HT1080 (cell line): ENCODE results near the gene APOC3. TPM values are rescaled to one million over a fixed set of nuclear protein-coding genes. Genes with fewer than 3 reads are reported as not detected.
"Not testable (repeated sequence)": the region's sequence is repeated elsewhere in the genome, so short reads cannot be mapped to it uniquely, and the experiment has no call there.

Experiments used
- DNase-seq: peaks from one replicate; pipeline ENCODE4 v3.0.0-alpha.2; 2015; ENCODE audit warnings: low read depth
- polyA plus RNA-seq, 2 experiments: library from polyadenylated mRNA; depleted of rRNA; stranded (reverse); fragments of >200 nt; gene quantifications; 2 replicates each; pipeline ENCODE4 v1.2.3, GENCODE V29; 2015
- total RNA-seq: library from RNA; depleted of rRNA; stranded (reverse); fragments of >200 nt; shearing (Covaris generic); gene quantifications from 2 replicates; pipeline ENCODE4 v1.2.3, GENCODE V29; 2014; rRNA removed

Gene APOC3
- total RNA-seq = not detected in 2 replicates
- not detected in 2 replicates for polyA plus RNA-seq (2015; cell fraction: cytosol; rRNA removed)
- polyA plus RNA-seq (2015; cell fraction: nucleus; rRNA removed) = not detected in 2 replicates

DNA sequence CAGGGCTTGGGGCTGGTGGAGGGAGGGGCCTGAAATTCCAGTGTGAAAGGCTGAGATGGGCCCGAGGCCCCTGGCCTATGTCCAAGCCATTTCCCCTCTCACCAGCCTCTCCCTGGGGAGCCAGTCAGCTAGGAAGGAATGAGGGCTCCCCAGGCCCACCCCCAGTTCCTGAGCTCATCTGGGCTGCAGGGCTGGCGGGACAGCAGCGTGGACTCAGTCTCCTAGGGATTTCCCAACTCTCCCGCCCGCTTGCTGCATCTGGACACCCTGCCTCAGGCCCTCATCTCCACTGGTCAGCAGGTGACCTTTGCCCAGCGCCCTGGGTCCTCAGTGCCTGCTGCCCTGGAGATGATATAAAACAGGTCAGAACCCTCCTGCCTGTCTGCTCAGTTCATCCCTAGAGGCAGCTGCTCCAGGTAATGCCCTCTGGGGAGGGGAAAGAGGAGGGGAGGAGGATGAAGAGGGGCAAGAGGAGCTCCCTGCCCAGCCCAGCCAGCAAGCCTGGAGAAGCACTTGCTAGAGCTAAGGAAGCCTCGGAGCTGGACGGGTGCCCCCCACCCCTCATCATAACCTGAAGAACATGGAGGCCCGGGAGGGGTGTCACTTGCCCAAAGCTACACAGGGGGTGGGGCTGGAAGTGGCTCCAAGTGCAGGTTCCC lies at the start of gene APOC3:
Gene APOC3 (plus strand): TSS at position 383 of the 659 bp plus-strand sequence. CDS start 676 bp downstream, outside the sequence.
- no peak for DNase-seq

DNA sequence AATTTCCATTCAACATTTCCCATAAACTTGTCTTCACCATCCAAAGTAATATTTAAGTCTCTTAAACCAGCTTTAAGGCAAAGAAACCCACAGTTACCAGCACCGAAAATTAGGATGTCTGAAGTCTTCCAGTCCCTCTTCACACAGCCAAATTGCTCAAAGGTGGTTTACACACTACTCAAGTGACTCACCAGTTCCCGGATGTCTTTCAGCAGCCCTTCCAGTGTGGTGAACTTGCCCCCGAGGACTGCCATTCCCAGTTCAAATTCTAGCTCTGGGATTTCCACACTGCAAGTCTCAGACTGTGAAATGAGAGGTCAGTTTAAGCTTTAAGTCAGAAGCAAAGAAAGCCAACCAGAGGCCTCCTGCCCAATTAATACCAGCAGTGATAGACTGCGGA lies 47.0 kb upstream of the APOC3 start:
- peak; percentile 54 for DNase-seq

DNA sequence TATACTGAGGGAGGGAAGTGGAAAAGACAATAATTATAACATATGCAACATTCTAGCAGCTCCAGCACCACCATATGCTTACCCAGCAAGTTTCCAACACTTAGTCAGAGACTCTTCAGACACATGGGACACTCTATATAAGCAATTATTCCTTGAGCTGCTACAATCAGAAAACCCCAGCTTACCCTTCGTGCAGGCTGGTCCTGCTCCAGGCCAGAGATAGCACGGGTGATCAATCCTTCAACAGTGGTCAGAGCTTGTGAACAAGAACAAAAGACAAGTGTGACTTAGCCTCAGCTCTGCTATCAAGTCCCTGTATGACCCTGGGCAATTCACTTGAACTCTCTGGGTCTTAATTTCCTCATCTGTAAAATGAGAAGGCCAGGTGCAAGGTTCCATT lies 43.4 kb upstream of the APOC3 start:
- no peak for DNase-seq

DNA sequence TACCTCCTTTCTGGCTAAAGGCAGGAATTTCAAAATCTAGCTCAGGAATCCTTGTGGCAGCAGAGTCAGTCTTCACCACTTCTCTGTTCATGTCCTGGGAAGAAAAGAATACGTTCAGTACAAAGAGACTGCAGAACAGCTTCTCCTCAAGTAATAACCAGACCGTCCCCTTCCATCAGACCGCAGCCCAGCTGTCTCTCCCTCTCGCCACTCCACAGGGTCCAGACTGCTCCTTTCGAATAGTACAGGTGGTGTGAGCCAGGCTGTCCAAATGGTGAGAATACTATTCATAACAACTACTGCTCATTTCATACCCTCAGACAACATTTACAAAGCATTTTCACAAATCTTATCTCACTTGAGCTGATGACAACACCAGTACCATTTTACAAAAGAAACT lies 42.7 kb upstream of the APOC3 start:
- DNase-seq = no peak

DNA sequence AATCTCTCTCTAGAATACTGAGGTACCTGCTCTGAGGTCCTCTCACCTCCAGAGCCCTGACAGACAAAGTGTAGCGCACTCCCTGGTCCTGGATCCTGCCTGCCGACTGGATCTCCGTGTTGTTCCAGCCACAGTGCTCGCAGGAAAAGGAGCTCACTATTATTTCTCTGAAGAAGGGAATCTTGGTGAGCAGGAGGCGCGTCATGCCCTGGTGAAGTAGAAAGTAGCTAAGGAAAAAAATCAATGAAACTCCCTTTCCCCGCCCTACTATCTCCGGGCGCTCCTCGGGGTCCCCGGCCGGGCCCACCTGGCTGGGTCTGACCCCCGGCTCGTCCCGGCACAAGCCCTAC lies 42.3 kb upstream of the APOC3 start:
- no peak for DNase-seq

DNA sequence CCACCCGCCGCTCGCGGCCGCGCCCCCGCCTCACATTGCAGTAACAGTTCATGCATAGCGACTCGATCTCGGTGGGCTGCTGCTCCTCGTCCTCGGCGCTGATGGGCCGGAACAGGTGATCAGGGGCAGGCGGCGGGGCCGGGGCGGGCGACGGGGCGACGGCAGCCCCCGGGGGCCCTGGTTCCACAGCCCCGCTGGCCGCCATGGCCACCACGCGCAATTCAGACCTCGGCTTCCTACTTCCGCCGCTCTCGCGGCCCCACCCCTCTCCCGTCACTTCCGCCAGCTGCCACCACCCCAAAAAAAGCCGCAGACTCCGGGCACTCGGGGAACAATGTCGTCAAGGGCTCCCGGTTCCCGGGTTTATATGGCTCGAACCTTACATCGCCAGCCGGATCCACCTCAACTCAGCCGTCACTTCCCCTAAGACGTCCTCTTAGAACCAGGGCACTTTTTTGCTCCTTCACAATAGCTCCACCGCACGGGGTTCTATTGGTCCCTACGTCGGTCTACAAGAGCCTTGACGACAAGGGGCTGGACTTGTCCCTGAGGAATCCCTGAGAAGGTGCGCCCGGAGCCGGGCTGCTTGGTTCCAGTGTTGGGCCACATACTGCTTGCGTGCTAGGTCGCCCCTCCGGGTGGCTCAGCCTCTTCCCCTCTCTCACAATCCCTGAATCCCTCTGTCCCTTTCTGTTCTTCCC lies 41.8 kb upstream of the APOC3 start, which contains the start of gene ZPR1:
Gene ZPR1 (minus strand): TSS at position 238 of the 701 bp plus-strand sequence. CDS start 33 bp downstream, at position 205.
- peak; percentile 64 for DNase-seq

DNA sequence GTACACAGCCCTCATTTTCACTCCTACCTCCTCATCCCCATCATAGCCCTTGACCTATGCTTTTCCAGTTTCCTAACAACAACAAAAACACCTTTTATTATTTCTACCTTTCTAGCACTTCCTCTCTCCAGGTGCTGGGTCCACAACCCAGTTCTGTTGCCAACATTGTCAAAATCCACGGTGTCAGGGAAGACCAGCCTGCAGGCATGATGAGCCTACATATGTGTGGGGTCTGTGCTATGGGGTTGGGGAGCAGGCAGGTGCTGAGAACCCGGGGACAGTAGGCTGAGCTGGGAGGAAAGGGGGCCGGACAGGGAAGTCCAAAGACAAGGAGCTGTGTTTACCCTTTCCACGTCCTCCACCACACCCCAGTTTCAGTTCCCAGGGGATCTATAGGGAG lies 41.2 kb upstream of the APOC3 start:
- no peak for DNase-seq

DNA sequence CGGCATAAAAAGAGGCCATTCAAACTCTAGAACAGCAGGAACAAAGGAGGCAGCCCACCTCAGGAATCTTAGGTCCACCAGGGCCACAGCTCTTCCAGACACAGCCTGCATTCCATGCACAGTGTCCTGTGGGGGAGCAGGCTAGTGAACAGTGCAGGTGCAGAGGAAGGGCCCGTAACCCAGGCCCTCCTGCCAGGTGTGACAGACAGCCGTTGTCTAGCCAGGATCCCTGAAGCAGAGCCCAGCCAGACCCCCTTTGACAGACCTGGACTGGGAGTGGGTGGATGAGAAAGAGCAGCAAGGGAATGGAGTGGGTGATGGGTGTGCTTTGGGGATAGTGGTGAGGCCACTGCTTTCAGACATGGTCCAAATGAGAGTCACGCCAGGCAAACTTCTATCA lies 40.7 kb upstream of the APOC3 start:
- DNase-seq = no peak

DNA sequence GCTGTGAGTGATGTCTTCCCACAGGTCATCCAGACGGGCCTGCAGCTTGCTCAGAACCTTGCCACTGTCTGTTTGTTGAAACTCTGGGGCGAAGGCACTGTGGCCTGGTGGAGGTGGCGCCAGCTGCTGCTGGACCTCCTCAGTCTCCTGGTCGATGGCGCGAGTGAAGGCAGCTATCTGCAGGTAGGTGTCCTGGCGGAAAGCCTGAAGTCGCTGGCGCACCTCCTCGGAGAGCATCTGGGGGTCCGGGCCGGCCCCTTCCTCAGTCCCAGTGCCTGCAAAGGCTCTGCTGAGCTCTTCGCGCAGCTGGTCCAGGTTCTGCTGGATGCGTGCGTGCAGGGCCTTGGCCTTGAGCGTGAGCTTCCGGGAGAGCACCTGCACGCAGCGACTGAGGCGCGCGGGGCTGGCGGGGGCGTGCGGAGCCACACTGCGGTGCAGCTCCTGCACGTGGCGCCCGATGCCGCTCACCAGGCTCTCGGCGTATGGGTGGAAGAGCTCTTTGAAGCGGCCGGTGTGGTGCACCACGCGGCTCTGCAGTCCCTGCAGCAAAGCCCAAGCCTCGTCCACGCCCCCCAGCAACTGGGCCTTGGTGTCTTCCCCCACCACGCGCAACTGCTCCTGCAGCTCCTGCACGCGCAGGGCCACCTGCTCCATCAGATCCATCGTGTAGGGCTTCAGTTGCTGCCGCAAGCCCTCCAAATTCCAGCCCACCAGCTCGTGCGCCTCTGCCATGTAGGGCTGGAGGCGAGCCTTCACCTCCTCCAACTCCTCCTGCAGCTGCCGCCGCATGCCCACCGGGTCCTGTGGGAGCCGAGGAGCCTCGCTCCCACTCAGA lies 39.3 kb upstream of the APOC3 start:
- no peak for DNase-seq

DNA sequence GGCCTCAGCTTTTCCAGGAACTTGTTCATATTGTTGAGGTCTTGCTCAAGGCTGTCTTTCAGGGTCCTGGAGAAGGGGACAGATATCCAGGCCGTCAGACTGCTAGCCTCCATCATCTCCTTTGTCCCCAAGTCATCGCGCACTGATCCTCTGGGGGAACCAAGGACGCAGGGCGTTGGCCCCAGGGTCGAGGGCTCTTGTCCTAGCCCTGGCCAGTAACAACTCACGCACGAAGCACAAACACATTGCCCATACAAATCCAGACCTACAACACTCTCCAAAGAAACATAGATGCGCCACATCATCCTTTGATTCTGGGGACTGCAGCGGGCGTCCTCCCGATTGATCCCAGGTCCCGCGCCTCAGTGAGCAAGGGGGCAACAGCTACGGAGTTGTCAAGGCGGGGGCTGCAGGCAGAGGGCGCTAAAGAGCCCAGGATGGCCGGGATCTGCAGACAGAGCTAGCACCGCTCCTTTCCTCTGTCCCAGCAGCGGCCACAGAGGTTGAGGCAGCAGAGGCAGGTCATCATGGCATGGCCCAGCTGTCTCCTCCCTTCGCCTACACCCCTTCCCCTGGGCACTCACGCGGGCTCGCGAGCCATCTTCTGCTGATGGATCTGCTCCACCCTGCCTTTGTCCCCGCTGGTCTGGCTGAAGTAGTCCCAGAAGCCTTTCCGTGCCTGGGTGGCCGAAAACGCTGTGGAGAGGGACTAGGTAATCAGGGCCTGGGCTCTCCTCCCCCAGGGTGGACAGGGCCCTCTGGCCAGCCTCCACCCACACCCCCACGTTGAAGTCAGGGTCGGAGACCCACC lies 38.5 kb upstream of the APOC3 start:
- DNase-seq = no peak

DNA sequence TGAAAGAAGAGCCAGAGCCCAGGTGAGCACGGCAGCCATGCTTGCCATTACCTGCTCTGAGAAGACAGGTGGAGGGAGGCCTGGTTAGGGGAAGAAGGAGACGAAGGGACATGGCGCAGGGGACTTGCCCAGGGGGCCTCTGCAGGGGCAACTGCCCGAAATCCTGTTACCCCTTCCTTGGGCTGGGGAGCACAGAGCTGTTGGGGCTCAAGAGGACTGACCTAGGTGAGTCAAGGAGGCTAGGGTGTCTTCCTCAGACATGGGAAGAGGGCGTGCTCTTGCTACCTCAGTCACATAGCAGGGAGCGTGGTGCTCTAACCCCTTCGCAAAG lies 37.9 kb upstream of the APOC3 start, which contains the start of gene APOA5:
Gene APOA5 (minus strand): TSS at position 67 of the 331 bp plus-strand sequence. CDS start 19 bp downstream, at position 48.
- no peak for DNase-seq

DNA sequence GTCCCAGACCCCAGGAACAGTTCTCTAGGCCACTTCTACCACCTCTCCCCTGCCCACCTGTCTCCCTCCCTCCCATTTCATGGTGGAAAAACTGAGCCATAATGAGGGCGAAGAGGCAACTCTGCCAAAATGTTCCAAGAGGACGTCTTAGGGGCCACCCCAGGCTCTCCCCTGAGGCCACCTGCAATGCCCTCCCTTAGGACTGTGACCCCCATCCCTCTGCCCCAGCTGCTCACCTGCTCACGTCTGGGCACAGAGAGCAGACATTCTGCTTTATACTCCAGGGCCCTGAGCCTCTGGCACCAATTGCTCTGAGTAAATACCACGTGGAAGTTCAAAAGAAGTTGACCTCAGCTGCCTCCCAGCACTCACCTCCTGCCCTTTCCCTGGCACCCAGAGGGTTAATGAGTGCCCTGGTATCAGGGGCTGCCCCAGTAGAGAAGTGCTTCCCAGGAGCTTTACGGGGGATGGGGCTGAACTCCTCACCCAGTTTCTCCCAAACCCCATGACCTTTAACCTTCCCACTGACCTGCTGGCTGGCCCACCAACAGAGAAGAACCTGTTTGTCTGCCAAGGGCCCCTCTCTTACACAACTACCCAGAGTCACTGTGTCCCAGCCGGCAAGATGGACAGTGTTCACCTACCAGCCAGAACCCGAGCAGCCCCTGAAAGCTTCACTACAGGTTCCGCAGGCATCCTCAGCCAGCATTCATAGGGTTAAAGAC lies 37.4 kb upstream of the APOC3 start:
- DNase-seq = no peak

DNA sequence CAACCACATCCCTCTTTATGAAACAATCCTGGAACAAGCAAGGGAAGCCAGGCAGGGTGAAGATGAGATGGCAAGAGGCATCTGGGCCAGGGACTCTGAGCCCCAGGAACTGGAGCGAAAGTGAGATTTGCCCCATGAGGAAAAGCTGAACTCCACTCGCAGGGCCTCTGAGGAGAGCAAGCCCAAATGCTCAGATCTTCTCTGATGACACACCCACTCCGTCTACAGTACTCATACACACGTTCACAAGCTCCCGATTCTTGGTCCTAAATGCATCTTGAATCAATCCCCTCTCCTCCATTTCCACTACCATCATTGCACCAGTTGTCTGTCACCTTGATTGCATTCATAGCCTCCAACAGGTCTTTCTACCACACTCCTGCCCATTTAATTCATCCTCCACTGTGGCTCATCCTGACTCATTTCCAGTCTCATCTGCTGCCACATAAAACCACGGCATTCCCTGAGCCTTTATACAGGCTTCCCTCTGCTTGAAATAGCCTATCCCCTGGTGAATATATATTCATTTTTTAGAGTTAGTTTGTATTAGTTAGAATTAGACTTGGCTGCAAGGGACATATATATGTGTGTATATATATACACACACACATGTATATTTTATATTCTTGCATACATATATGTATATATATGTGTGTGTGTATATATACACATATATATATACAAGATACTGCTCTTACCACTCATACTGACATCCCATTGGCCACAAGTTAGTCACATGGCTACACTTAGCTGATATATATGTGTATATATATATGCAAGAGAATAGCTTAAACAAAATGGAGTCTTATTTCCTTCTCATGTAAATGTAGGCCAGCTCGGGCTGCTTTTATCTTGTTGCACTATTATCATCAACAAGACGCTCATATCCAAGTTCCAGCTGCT lies 36.6 kb upstream of the APOC3 start:
- DNase-seq = peak; percentile 91

DNA sequence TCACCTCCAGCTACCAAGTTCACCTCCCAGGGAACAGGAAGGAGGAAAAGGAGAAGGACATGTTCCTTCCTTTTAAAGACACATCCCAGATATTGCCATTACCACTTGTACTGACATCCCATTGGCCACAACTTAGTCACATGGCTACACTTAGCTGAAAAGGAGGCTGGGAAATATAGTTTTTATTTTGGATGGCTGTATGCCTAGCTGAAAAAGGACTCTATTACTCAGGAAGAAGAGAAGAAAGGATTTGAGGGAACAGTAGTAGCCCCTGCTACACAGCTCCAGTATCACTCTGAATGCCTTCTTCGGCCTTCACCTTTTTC lies 36.0 kb upstream of the APOC3 start:
- DNase-seq = peak; percentile 79

DNA sequence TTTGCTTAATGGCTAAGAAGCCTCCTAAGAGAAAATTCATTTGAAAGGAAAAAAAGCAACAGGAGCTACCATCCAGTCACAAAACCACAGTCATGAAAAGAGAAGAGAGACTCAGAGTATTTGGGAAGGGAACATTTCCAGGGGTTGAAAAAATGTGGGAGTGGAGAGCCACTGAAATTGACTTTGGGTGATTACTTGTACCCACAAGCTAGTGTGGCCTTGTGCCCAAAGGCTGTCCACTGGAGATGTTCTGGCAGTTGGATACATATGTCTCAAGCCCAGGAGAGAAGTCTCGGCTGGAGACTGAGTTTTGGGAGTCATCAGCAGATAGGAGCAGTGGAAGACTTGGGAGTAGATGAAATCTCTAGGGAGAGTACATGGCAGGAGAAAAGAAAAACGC lies 34.9 kb upstream of the APOC3 start:
- DNase-seq = no peak

DNA sequence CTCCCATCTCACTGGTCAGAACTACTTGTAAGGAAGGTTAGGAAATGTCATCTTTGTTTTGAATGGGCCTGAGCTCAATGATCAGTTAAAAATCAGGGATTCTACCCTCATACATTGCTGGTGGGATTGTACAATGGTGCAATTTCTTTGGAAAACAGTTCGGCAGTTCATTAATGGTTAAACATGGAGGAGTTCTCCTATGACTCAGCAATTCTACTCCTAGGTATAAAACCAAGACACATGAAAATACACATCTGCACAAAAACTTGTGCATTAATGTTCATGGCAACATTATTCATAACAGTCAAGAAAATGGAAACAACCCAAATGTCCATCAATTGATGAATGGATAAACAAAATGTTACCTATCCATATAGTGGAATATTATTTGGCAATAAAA lies 33.2 kb upstream of the APOC3 start:
- DNase-seq = no peak

DNA sequence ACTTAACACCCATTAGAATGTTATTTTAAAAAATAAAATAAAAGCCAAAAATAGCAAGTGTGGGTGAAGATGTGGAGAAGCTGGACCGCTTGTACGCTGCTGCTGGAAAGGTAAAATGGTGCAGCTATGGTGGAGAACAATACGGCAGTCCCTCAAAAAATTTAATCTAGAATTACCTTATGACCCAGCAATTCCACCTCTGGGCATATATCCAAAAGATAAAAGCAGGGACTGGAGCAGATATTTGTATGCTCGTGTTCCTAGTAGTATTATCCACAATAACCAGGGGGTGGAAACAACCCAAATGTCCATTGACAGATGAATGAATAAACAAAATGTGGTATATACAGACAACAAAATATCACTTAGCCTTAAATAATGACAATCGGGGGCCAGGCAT lies 31.9 kb upstream of the APOC3 start:
- DNase-seq = no peak

DNA sequence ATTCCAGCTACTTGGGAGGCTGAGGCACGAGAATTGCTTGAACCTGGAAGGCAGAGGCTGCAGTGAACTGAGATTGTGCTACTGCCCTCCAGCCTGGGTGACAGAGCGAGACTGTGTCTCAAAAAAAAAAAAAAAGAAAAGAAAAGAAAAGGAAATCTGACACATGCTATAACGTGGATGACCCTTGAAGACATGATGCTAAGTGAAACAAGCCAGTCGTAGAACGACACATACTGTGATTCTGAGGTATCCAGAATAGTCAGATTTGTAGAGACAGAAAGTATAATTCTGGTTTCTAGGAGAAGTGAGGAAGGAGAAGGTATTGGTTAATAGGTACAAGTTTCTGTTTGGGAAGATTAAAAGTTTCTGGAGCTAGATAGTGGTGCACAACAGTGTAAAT lies 31.3 kb upstream of the APOC3 start:
- no peak for DNase-seq

DNA sequence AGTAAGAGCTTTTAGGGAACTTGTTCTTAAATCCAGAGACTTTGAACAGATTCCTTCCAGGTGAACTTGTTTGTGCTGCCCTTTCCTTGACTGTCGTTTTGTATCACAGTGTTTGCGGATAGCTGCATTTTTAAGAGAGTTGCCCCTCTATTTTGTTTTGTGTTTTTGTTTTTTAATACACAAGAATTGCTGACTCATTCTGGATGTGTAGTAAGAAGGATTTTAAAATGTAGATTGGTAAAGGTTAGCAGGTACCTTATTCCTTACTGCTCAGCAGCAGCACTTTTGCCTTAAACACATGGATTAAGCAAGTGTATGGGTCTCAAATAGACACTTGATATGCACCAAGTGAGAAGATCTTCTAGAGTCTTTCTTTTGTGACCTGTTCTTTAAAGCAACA lies 29.1 kb upstream of the APOC3 start:
- DNase-seq = no peak

DNA sequence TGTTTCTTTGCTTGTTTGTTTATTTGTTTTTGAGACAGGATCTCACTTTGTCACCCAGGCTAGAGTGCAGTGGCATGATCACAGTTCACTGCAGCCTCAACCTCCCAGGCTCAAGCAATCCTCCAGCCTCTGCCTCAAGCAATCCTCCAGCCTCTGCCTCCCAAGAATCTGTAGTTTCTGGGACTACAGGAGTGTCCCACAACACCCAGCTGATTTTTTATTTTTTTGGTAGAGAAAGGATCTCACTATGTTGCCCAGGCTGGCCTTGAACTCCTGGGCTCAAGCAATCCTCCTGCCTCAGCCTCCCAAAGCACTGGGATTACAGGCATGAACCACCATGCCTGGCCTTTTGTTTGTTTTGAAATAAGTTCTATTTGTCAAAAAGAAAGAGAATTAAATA lies 28.0 kb upstream of the APOC3 start:
- not testable (repeated sequence) for DNase-seq
